ENCODE measurements around the gene BHLHE40. TPM values are rescaled to one million over a fixed set of nuclear protein-coding genes. Genes with fewer than 3 reads are reported as not detected.

BHLHE40 gene
- total and polyA plus RNA-seq, 8 donors = 19.3 to 66.7 (median 33.2) TPM

GRCh38 chr3:5022966-5023776, 43.9 kb downstream of the BHLHE40 start:
- no peaks in the 10 kb centered on the region for H3K9me3 ChIP-seq
- peak overlapping the region in 2 of 4 donors; percentile 51 to 71 for H3K27ac ChIP-seq
- ATAC-seq = peak in 3 of 4 donors; percentile 14 to 56 (median 48)
- intact Hi-C loops (cut with DNase I) = no loop called here
- DNase-seq = peak in 4 of 6 donors; percentile 28 to 68 (median 62)
- WGBS, 2 donors = 60 to 72% methylated on average over 15 of the region's 15 CpGs
- H3K27me3 ChIP-seq = no peaks in the 10 kb centered on the region
- H3K36me3 ChIP-seq = no peaks in the 10 kb centered on the region
- H3K4me1 ChIP-seq = peaks cover 0 to 3% (median 0%) of the 10 kb centered on the region in 3 donors
- no peak for FAIRE-seq
- TF ChIP-seq CTCF (IDR thresholded peaks at IDR 0.05) = no peak
- H3K4me3 ChIP-seq = no peak overlapping the region

- peak overlapping the region in 2 of 4 donors; percentile 51 to 71 for H3K27ac ChIP-seq
These were observed 44.6 kb downstream of the BHLHE40 start for GRCh38 chr3:5023777-5024346.

DNA sequence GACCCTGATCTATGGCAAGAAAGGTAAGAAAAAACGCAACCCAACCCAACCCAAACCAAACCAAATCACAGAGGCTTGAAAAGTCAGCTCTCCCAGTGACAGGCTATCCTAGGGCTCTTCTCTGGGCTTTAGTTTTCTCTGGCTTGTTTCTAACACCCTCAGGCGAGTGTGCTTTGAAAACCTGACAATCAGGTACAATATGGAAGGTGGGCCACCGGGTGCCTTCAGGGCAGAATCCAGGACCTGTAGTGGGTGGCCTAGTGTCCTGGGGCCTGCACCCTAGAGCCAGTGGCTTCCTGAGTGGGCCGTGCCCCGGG, 46.8 kb downstream of the BHLHE40 start:
- TF ChIP-seq CTCF (IDR thresholded peaks at IDR 0.05) = no peak
- FAIRE-seq = no peak
- no peaks in the 10 kb centered on the region for H3K27me3 ChIP-seq
- DNase-seq = no peak
- H3K4me1 ChIP-seq = peaks cover 0 to 3% (median 0%) of the 10 kb centered on the region in 3 donors
- H3K27ac ChIP-seq = peak overlapping the region in 2 of 4 donors; percentile 67 to 71
- no peaks in the 10 kb centered on the region for H3K36me3 ChIP-seq
- ATAC-seq = no peak
- 59% methylated on average over 5 of the region's 5 CpGs for WGBS, 2 donors
- intact Hi-C loops (cut with DNase I) = no loop called here
- no peaks in the 10 kb centered on the region for H3K9me3 ChIP-seq
- peak overlapping the region in 2 of 4 donors; percentile 35 to 51 for H3K4me3 ChIP-seq

More at GRCh38 chr3:5023777-5024346, 44.6 kb downstream of the BHLHE40 start:
- 85 to 89% methylated on average over 9 of the region's 9 CpGs for WGBS, 2 donors
- Histone ChIP-seq H3K9me3 (no peaks in the 10 kb centered on the region), H3K4me3 (no peak overlapping the region), H3K36me3 (no peaks in the 10 kb centered on the region), H3K4me1 (peaks cover 0 to 3% (median 0%) of the 10 kb centered on the region in 3 donors), H3K27me3 (no peaks in the 10 kb centered on the region)
- FAIRE-seq (no peak), ATAC-seq (no peak), DNase-seq (no peak)
- intact Hi-C loops (cut with DNase I) = no loop called here
- TF ChIP-seq CTCF (IDR thresholded peaks at IDR 0.05) = no peak

GRCh38 chr3:5029715-5030114, 50.5 kb downstream of the BHLHE40 start:
- WGBS, 2 donors = 94 to 97% methylated on average over 1 of the region's 1 CpG
- ATAC-seq (no peak), DNase-seq (no peak), FAIRE-seq (no peak)
- Histone ChIP-seq H3K27me3 (no peaks in the 10 kb centered on the region), H3K36me3 (no peaks in the 10 kb centered on the region), H3K4me3 (no peak overlapping the region), H3K4me1 (no peaks in the 10 kb centered on the region), H3K27ac (no peak overlapping the region), H3K9me3 (no peaks in the 10 kb centered on the region)
- no peak for TF ChIP-seq CTCF (IDR thresholded peaks at IDR 0.05)
- intact Hi-C loops (cut with DNase I) = no loop called here

GRCh38 chr3:5030152-5030551, 50.9 kb downstream of the BHLHE40 start:
- FAIRE-seq (no peak), DNase-seq (no peak)

More at GRCh38 chr3:5030152-5030551, 50.9 kb downstream of the BHLHE40 start:
- TF ChIP-seq CTCF (IDR thresholded peaks at IDR 0.05) = no peak
- H3K36me3 ChIP-seq = no peaks in the 10 kb centered on the region
- no peaks in the 10 kb centered on the region for H3K4me1 ChIP-seq
- intact Hi-C loops (cut with DNase I) = no loop called here
- WGBS, 2 donors = 91 to 93% methylated on average over 5 of the region's 5 CpGs
- H3K27ac ChIP-seq = no peak overlapping the region
- ATAC-seq = no peak
- H3K4me3 ChIP-seq = no peak overlapping the region
- no peaks in the 10 kb centered on the region for H3K9me3 ChIP-seq
- H3K27me3 ChIP-seq = no peaks in the 10 kb centered on the region

All from pancreas (tissue), 10 donors.